Activated CD4-positive, alpha-beta memory T cell treated with anti-CD3 and anti-CD28 coated beads for 36 hours (primary cell): ENCODE measurements around the gene VILL. TPM values are rescaled to one million over a fixed set of nuclear protein-coding genes. Genes with fewer than 3 reads are reported as not detected.
"Not testable (repeated sequence)": the region's sequence is repeated elsewhere in the genome, so short reads cannot be mapped to it uniquely, and the experiment has no call there.

Experiments
- CTCF ChIA-PET: fragments of 350-600 bp; sonication (Branson Sonifier 250); formaldehyde crosslinking; loops from one replicate; lab custom pipeline; 2021; ENCODE audit warnings: antibody characterized with exemption, inconsistent platforms; lab: Charles Lee
- POLR2A ChIA-PET: fragments of 350-600 bp; sonication (Branson Sonifier 250); formaldehyde crosslinking; loops from one replicate; lab custom pipeline; 2021; ENCODE audit warnings: antibody characterized with exemption; lab: Charles Lee
- DNase-seq: peaks from one replicate; pipeline ENCODE4 v3.0.0-alpha.2; 2020
- H3K27ac Mint-ChIP-seq: one replicate; pipeline ENCODE4 v1.8.0; 2021; ENCODE audit warnings: mixed read lengths
- H3K27me3 Mint-ChIP-seq: one replicate; pipeline ENCODE4 v1.8.0; 2021; ENCODE audit warnings: mixed read lengths
- H3K36me3 Mint-ChIP-seq: one replicate; pipeline ENCODE4 v1.8.0; 2021; ENCODE audit warnings: mixed read lengths
- H3K4me1 Mint-ChIP-seq: one replicate; pipeline ENCODE4 v1.8.0; 2021; ENCODE audit warnings: low read depth, mixed read lengths
- H3K4me3 Mint-ChIP-seq: one replicate; pipeline ENCODE4 v1.8.0; 2021; ENCODE audit warnings: mild to moderate bottlenecking, mixed read lengths
- H3K9me3 Mint-ChIP-seq: one replicate; pipeline ENCODE4 v1.8.0; 2021; ENCODE audit warnings: mixed read lengths
- intact Hi-C: fragments of 100-400 bp; cut with micrococcal nuclease; formaldehyde crosslinking; loops from one replicate; pipeline ENCODE4 v1.15.1; 2023
- total RNA-seq, 2 experiments: library from RNA; stranded (reverse); gene quantifications; one replicate each; pipeline ENCODE4 v1.2.3, GENCODE V29; 2021

Gene VILL
- total RNA-seq, 2 experiments from 2014 or later, result 9.9 to 11.3 TPM

DNA sequence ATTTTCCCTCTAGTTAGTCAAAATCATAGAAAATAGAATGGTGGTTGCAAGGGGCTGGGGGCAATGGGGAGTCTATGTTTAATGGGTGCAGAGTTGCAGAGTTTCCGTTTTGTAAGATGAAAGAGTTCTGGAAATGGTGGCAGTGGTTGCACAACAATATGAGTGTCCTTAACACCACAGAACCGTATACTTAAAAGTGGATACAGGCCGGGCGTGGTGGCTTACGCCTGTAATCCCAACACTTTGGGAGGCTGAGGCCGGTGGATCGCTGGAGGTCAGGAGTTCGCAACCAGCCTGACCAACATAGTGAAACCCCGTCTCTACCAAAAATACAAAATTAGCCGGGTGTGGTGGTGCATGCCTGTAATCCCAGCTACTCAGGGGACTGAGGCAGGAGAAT, 2.2 kb upstream of the VILL start:
- DNase-seq, H3K4me1 Mint-ChIP-seq, H3K9me3 Mint-ChIP-seq, H3K4me3 Mint-ChIP-seq, POLR2A ChIA-PET, intact Hi-C loops, H3K36me3 Mint-ChIP-seq, H3K27ac Mint-ChIP-seq, H3K27me3 Mint-ChIP-seq: not testable (repeated sequence)
- CTCF ChIA-PET, result interaction anchor here (1.2 kb wide), 1 partner anchor 14 kb away, joined by 3 read pairs; no protein-coding TSS in a partner anchor

DNA sequence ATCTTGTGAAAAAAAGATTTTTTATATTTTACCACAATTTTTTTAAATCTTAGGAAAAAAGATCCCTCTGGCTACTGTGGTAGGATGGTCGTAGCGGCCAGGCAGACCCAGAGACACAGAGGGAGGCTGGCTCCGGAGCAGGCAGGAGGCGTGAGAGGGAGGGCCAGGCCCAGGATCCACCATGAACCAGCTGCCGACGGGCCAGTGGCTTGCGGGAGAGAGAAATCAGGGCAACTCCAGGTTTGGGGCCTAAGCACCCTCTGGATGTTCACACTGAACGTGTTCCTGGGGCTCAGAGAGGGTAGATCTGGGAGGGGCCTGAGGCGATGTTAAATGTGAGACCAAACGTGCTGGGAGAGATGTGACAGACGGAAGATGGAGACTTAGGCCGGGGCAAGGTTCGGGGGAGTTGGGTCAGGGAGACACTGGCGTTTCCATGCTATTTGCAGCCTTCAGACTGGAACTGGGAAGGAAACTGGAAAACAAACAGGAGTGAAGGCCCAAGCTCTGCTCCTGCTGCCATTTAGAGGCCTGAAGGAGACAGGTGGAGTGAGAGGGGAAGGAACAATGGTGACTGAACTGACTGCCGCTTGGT, 1.6 kb upstream of the VILL start:
- no peak overlapping the region for H3K4me3 Mint-ChIP-seq
- no peak overlapping the region for H3K27ac Mint-ChIP-seq
- no peaks in the 10 kb centered on the region for H3K36me3 Mint-ChIP-seq
- POLR2A ChIA-PET, result no interaction called here
- no peaks in the 10 kb centered on the region for H3K9me3 Mint-ChIP-seq
- no peak for DNase-seq
- H3K27me3 Mint-ChIP-seq, result no peaks in the 10 kb centered on the region
- intact Hi-C loops, result no loop called here
- H3K4me1 Mint-ChIP-seq, result peaks cover 7% of the 10 kb centered on the region
- CTCF ChIA-PET, result no interaction called here

GRCh38 chr3:37989821-37990480, 635 bp upstream of the VILL start:
- Mint-ChIP-seq H3K4me1 (peaks cover 15% of the 10 kb centered on the region), H3K9me3 (no peaks in the 10 kb centered on the region), H3K27me3 (no peaks in the 10 kb centered on the region), H3K36me3 (no peaks in the 10 kb centered on the region), H3K27ac (no peak overlapping the region), H3K4me3 (no peak overlapping the region)
- CTCF ChIA-PET, result no interaction called here
- POLR2A ChIA-PET, result no interaction called here
- intact Hi-C loops, result no loop called here
- no peak for DNase-seq

GRCh38 chr3:37991109-37991508, 523 bp downstream of the VILL start:
- peaks cover 5% of the 10 kb centered on the region for H3K36me3 Mint-ChIP-seq
- no peak overlapping the region for H3K4me3 Mint-ChIP-seq
- H3K9me3 Mint-ChIP-seq, result no peaks in the 10 kb centered on the region
- CTCF ChIA-PET, result no interaction called here
- intact Hi-C loops, result no loop called here
- no peaks in the 10 kb centered on the region for H3K27me3 Mint-ChIP-seq
- DNase-seq, result no peak
- POLR2A ChIA-PET, result no interaction called here
- peaks cover 27% of the 10 kb centered on the region for H3K4me1 Mint-ChIP-seq
- H3K27ac Mint-ChIP-seq, result no peak overlapping the region

GRCh38 chr3:37991823-37992222, 1.2 kb downstream of the VILL start:
- H3K36me3 Mint-ChIP-seq, result peaks cover 11% of the 10 kb centered on the region
- peak; percentile 7 for DNase-seq
- intact Hi-C loops, result no loop called here
- H3K27ac Mint-ChIP-seq, result no peak overlapping the region
- no peaks in the 10 kb centered on the region for H3K9me3 Mint-ChIP-seq
- POLR2A ChIA-PET, result no interaction called here
- H3K4me3 Mint-ChIP-seq, result no peak overlapping the region
- peaks cover 34% of the 10 kb centered on the region for H3K4me1 Mint-ChIP-seq
- CTCF ChIA-PET, result interaction anchor here (3.3 kb wide), 1 partner anchor 17 kb away, joined by 21 read pairs; no protein-coding TSS in a partner anchor
- H3K27me3 Mint-ChIP-seq, result no peaks in the 10 kb centered on the region

GRCh38 chr3:37992271-37993066, 1.9 kb downstream of the VILL start:
- intact Hi-C loops, result no loop called here
- ChIA-PET POLR2A (no interaction called here), CTCF (interaction anchor here (3.3 kb wide), 1 partner anchor 18 kb away, joined by 21 read pairs; no protein-coding TSS in a partner anchor)
- Mint-ChIP-seq H3K36me3 (peaks cover 13% of the 10 kb centered on the region), H3K9me3 (no peaks in the 10 kb centered on the region), H3K4me1 (peaks cover 40% of the 10 kb centered on the region), H3K4me3 (no peak overlapping the region), H3K27me3 (no peaks in the 10 kb centered on the region), H3K27ac (no peak overlapping the region)
- peak; percentile 8 for DNase-seq

DNA sequence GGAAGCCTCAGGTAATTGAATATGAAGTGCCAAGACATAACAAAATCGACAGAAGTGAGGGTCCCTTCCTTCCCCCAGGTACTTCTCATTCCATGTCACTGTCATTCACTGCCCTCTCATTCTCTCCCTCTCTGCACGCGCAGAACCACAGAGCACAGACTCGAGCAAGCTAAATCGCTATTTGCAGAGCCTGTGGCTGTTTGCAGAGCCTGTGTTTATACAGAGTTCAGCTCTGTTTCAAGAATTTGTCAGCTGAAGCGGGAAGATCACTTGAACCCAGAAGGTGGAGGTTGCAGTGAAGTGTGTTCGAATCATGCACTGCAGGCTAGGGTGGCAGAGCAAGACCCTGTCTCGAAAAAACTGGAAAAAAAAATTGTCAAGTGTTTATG, 2.5 kb downstream of the VILL start:
- H3K27me3 Mint-ChIP-seq, result no peaks in the 10 kb centered on the region
- H3K4me1 Mint-ChIP-seq, result peaks cover 45% of the 10 kb centered on the region
- no peak for DNase-seq
- ChIA-PET CTCF (interaction anchor here (3.3 kb wide), 1 partner anchor 19 kb away, joined by 21 read pairs; no protein-coding TSS in a partner anchor), POLR2A (no interaction called here)
- peaks cover 13% of the 10 kb centered on the region for H3K36me3 Mint-ChIP-seq
- H3K4me3 Mint-ChIP-seq, result no peak overlapping the region
- H3K9me3 Mint-ChIP-seq, result no peaks in the 10 kb centered on the region
- intact Hi-C loops, result no loop called here
- H3K27ac Mint-ChIP-seq, result peak overlapping the region; percentile 94

DNA sequence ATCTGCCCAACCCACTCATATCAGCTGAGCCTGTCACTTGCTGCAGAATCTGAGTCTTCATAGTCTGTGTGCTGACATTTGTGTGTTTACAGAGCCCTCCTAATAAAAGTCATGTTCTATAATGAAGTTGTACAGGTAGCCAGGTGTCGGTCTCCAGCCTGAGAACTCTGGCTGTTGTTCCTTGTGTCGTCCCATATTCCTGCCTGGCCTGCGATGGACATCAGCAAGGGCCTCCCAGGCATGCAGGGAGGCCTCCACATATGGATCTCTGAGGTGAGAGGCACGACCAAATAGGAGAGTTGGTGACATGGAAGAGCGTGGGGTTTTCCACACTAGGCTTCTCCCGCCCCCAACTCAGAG, 2.9 kb downstream of the VILL start:
- Mint-ChIP-seq H3K4me3 (peak overlapping the region; percentile 90), H3K36me3 (peaks cover 13% of the 10 kb centered on the region)
- POLR2A ChIA-PET, result no interaction called here

GRCh38 chr3:37993820-37994638, 3.4 kb downstream of the VILL start:
- peak overlapping the region; percentile 90 for H3K4me3 Mint-ChIP-seq
- POLR2A ChIA-PET, result interaction anchor here (1.0 kb wide), 1 partner anchor 29 kb away, joined by 5 read pairs; no protein-coding TSS in a partner anchor
- H3K27ac Mint-ChIP-seq, result peak overlapping the region; percentile 94
- peak; percentile 86 for DNase-seq
- intact Hi-C loops, result loop anchor here (1.0 to 2.0 kb wide), 2 partner anchors 143 to 1001 kb away; partner anchors contain the start of genes ACAA1, EPM2AIP1 and MLH1
- H3K36me3 Mint-ChIP-seq, result peaks cover 13% of the 10 kb centered on the region
- H3K9me3 Mint-ChIP-seq, result no peaks in the 10 kb centered on the region
- H3K27me3 Mint-ChIP-seq, result no peaks in the 10 kb centered on the region
- H3K4me1 Mint-ChIP-seq, result peaks cover 53% of the 10 kb centered on the region
- CTCF ChIA-PET, result interaction anchor here (1.0 to 3.3 kb wide), 2 partner anchors 20 to 45 kb away, joined by 3 to 21 read pairs; partner anchors contain the start of gene DLEC1

More for the DNA sequence above, 2.9 kb downstream of the VILL start:
- intact Hi-C loops, result no loop called here
- DNase-seq, result no peak
- Mint-ChIP-seq H3K27me3 (no peaks in the 10 kb centered on the region), H3K4me1 (peaks cover 49% of the 10 kb centered on the region), H3K9me3 (no peaks in the 10 kb centered on the region), H3K27ac (peak overlapping the region; percentile 94)
- CTCF ChIA-PET, result interaction anchor here (3.3 kb wide), 1 partner anchor 19 kb away, joined by 21 read pairs; no protein-coding TSS in a partner anchor

- H3K4me3 Mint-ChIP-seq, result peak overlapping the region; percentile 90
- POLR2A ChIA-PET, result interaction anchor here (1.0 kb wide), 1 partner anchor 28 kb away, joined by 5 read pairs; no protein-coding TSS in a partner anchor
- H3K4me1 Mint-ChIP-seq, result peaks cover 58% of the 10 kb centered on the region
- CTCF ChIA-PET, result interaction anchor here (1.0 to 3.3 kb wide), 2 partner anchors 20 to 44 kb away, joined by 3 to 21 read pairs; partner anchors contain the start of gene DLEC1
- DNase-seq, result no peak
- peaks cover 13% of the 10 kb centered on the region for H3K36me3 Mint-ChIP-seq
- H3K27me3 Mint-ChIP-seq, result no peaks in the 10 kb centered on the region
- intact Hi-C loops, result loop anchor here (1.0 to 2.0 kb wide), 2 partner anchors 143 to 1002 kb away; partner anchors contain the start of genes ACAA1, EPM2AIP1 and MLH1
- no peaks in the 10 kb centered on the region for H3K9me3 Mint-ChIP-seq
- peak overlapping the region; percentile 94 for H3K27ac Mint-ChIP-seq
Observed at GRCh38 chr3:37994639-37994972, 4.0 kb downstream of the VILL start.
